Neural cell (in vitro differentiated cells): Measurements from ENCODE around the gene CGB3. TPM values are rescaled to one million over a fixed set of nuclear protein-coding genes. Genes with fewer than 3 reads are reported as not detected.

Experiments
- H2AFZ ChIP-seq: fragments of 200-600, 300-800 bp; sonication (generic), shearing (Covaris generic); 2 replicates; pipeline ENCODE4 v1.6.0; 2014; ENCODE audit warnings: low read depth, mild to moderate bottlenecking, antibody characterized with exemption, low read length, moderate library complexity
- H3F3A ChIP-seq: fragments of 200-600 bp; shearing (Covaris generic); 2 replicates; pipeline ENCODE4 v1.6.1; 2016; ENCODE audit warnings: mild to moderate bottlenecking, moderate library complexity, mixed read lengths, antibody characterized with exemption, low read length; ENCODE audit not compliant: insufficient read depth, poor library complexity, severe bottlenecking
- H3K27ac ChIP-seq: fragments of 200-600, 300-800 bp; sonication (generic), shearing (Covaris generic); 2 replicates; pipeline ENCODE4 v1.5.1; 2014; ENCODE audit warnings: mild to moderate bottlenecking, low read length, moderate library complexity
- H3K27me3 ChIP-seq: fragments of 300-800, 200-600 bp; sonication (generic), shearing (Covaris generic); 2 replicates; pipeline ENCODE4 v1.6.0; 2014; ENCODE audit warnings: mild to moderate bottlenecking, low read depth, low read length, moderate library complexity; ENCODE audit not compliant: insufficient read depth
- H3K36me3 ChIP-seq: fragments of 300-800, 200-600 bp; sonication (generic), shearing (Covaris generic); 2 replicates; pipeline ENCODE4 v1.5.1; 2014; ENCODE audit warnings: mild to moderate bottlenecking, antibody characterized with exemption, low read length, moderate library complexity; ENCODE audit not compliant: insufficient read depth
- H3K4me2 ChIP-seq: fragments of 300-800, 200-600 bp; sonication (generic), shearing (Covaris generic); 2 replicates; pipeline ENCODE4 v1.6.0; 2014; ENCODE audit warnings: mild to moderate bottlenecking, low read length
- H3K4me3 ChIP-seq: fragments of 300-800, 200-600 bp; sonication (generic), shearing (Covaris generic); 2 replicates; pipeline ENCODE4 v1.5.1; 2014; ENCODE audit warnings: mild to moderate bottlenecking, low read length, moderate library complexity
- H3K79me2 ChIP-seq: fragments of 200-600 bp; shearing (Covaris generic); replicated peaks from 2 replicates; pipeline ENCODE4 v1.6.0; 2014; ENCODE audit warnings: mild to moderate bottlenecking, low read length, moderate library complexity; ENCODE audit not compliant: insufficient read depth
- H3K9ac ChIP-seq: fragments of 300-800, 200-600 bp; sonication (generic), shearing (Covaris generic); 2 replicates; pipeline ENCODE4 v1.6.1; 2016; ENCODE audit warnings: mild to moderate bottlenecking, low read length, mixed read lengths
- H3K9me2 ChIP-seq: fragments of 200-600 bp; shearing (Covaris generic); 2 replicates; pipeline ENCODE4 v1.6.1; 2016; ENCODE audit warnings: mild to moderate bottlenecking, low read length, mixed read lengths; ENCODE audit not compliant: insufficient read depth
- H3K9me3 ChIP-seq: fragments of 200-600, 300-800 bp; sonication (generic), shearing (Covaris generic); 2 replicates; pipeline ENCODE4 v1.6.1; 2016; ENCODE audit warnings: mild to moderate bottlenecking, mixed run types, low read length, moderate library complexity, mixed read lengths
- H4K20me1 ChIP-seq: fragments of 200-600 bp; shearing (Covaris generic); 2 replicates; pipeline ENCODE4 v1.6.1; 2016; ENCODE audit warnings: mild to moderate bottlenecking, mixed run types; ENCODE audit not compliant: insufficient read depth
- EP300 ChIP-seq: fragments of 450-650 bp; conservative IDR thresholded peaks from 2 replicates; pipeline ENCODE4 v1.6.1; 2014; ENCODE audit warnings: antibody characterized with exemption, mild to moderate bottlenecking, moderate library complexity; ENCODE audit not compliant: poor library complexity, severe bottlenecking
- EZH2 ChIP-seq: fragments of 200-600, 300-800 bp; shearing (Covaris generic), sonication (generic); IDR thresholded peaks from 2 replicates; pipeline ENCODE4 v1.6.1; 2014; ENCODE audit warnings: antibody characterized with exemption, low read length, borderline replicate concordance, mild to moderate bottlenecking; ENCODE audit not compliant: insufficient read depth, poor library complexity, severe bottlenecking
- MXI1 ChIP-seq: fragments of 450-650 bp; conservative IDR thresholded peaks from 2 replicates; pipeline ENCODE4 v1.6.1; 2014; ENCODE audit warnings: antibody characterized with exemption, mild to moderate bottlenecking; ENCODE audit not compliant: poor library complexity, severe bottlenecking
- POLR2AphosphoS5 ChIP-seq: IDR thresholded peaks from 2 replicates; pipeline ENCODE4 v1.6.1; 2012
- RAD21 ChIP-seq: fragments of 450-650 bp; conservative IDR thresholded peaks from 2 replicates; pipeline ENCODE4 v1.6.1; 2014; ENCODE audit warnings: antibody characterized with exemption, mild to moderate bottlenecking, moderate library complexity
- SMC3 ChIP-seq: fragments of 450-650 bp; conservative IDR thresholded peaks from 2 replicates; pipeline ENCODE4 v1.6.1; 2014; ENCODE audit warnings: antibody characterized with exemption, mild to moderate bottlenecking, moderate library complexity; ENCODE audit not compliant: poor library complexity
- TAF1 ChIP-seq: IDR thresholded peaks from 2 replicates; pipeline ENCODE4 v1.6.1; 2012; ENCODE audit warnings: low read depth
- polyA plus RNA-seq: library from polyadenylated mRNA; depleted of rRNA; stranded (reverse); fragments of >200 nt; gene quantifications from 2 replicates; pipeline ENCODE4 v1.2.3, GENCODE V29; 2014
- TF ChIP-seq, protein P1 (sequence below): IDR thresholded peaks from 2 replicates; pipeline ENCODE4 v1.6.1; 2012; ENCODE audit warnings: borderline replicate concordance
- TF ChIP-seq, protein P2 (sequence below): fragments of 450-650 bp; IDR thresholded peaks from 2 replicates; pipeline ENCODE4 v1.5.1; 2014; ENCODE audit warnings: antibody characterized with exemption, mild to moderate bottlenecking, moderate library complexity; ENCODE audit not compliant: poor library complexity, severe bottlenecking

The CGB3 gene
- polyA plus RNA-seq, 1 donor from 2014 or later: not detected

DNA sequence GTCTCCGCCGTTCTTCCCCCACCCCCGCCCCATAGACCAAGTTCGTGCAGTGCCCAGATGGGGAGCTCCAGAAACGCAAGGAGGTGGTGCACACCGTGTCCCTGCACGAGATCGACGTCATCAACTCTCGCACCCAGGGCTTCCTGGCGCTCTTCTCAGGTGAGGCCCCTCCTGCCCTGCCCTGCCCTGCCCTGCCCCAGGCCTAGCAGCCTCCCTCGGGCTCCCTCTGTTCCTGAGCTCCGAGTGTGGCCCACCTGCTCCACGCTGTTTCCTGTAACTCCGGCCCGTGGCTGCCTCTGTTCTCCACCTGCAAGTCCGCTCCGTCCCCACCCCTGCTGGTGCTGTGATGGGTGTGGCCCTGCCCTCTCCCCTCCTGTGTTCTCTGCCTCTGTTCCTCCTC lies 13.7 kb downstream of the CGB3 start:
- Histone ChIP-seq H4K20me1 (no peaks in the 10 kb centered on the region), H3K9ac (no peak overlapping the region), H3K36me3 (no peaks in the 10 kb centered on the region), H3K9me3 (no peaks in the 10 kb centered on the region), H3K4me3 (no peak overlapping the region), H3K9me2 (no peaks in the 10 kb centered on the region), H2AFZ (no peak overlapping the region), H3F3A (no peaks in the 10 kb centered on the region), H3K27ac (no peak overlapping the region), H3K4me2 (no peak overlapping the region), H3K27me3 (no peaks in the 10 kb centered on the region), H3K79me2 (no peaks in the 10 kb centered on the region)
- TF ChIP-seq, protein P1, sequence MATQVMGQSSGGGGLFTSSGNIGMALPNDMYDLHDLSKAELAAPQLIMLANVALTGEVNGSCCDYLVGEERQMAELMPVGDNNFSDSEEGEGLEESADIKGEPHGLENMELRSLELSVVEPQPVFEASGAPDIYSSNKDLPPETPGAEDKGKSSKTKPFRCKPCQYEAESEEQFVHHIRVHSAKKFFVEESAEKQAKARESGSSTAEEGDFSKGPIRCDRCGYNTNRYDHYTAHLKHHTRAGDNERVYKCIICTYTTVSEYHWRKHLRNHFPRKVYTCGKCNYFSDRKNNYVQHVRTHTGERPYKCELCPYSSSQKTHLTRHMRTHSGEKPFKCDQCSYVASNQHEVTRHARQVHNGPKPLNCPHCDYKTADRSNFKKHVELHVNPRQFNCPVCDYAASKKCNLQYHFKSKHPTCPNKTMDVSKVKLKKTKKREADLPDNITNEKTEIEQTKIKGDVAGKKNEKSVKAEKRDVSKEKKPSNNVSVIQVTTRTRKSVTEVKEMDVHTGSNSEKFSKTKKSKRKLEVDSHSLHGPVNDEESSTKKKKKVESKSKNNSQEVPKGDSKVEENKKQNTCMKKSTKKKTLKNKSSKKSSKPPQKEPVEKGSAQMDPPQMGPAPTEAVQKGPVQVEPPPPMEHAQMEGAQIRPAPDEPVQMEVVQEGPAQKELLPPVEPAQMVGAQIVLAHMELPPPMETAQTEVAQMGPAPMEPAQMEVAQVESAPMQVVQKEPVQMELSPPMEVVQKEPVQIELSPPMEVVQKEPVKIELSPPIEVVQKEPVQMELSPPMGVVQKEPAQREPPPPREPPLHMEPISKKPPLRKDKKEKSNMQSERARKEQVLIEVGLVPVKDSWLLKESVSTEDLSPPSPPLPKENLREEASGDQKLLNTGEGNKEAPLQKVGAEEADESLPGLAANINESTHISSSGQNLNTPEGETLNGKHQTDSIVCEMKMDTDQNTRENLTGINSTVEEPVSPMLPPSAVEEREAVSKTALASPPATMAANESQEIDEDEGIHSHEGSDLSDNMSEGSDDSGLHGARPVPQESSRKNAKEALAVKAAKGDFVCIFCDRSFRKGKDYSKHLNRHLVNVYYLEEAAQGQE: no peak
- TF ChIP-seq POLR2AphosphoS5 (no peak), TAF1 (no peak), EP300 (no peak), MXI1 (no peak), SMC3 (no peak), RAD21 (no peak), EZH2 (no peak)
- TF ChIP-seq, protein P2, sequence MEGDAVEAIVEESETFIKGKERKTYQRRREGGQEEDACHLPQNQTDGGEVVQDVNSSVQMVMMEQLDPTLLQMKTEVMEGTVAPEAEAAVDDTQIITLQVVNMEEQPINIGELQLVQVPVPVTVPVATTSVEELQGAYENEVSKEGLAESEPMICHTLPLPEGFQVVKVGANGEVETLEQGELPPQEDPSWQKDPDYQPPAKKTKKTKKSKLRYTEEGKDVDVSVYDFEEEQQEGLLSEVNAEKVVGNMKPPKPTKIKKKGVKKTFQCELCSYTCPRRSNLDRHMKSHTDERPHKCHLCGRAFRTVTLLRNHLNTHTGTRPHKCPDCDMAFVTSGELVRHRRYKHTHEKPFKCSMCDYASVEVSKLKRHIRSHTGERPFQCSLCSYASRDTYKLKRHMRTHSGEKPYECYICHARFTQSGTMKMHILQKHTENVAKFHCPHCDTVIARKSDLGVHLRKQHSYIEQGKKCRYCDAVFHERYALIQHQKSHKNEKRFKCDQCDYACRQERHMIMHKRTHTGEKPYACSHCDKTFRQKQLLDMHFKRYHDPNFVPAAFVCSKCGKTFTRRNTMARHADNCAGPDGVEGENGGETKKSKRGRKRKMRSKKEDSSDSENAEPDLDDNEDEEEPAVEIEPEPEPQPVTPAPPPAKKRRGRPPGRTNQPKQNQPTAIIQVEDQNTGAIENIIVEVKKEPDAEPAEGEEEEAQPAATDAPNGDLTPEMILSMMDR: no peak

DNA sequence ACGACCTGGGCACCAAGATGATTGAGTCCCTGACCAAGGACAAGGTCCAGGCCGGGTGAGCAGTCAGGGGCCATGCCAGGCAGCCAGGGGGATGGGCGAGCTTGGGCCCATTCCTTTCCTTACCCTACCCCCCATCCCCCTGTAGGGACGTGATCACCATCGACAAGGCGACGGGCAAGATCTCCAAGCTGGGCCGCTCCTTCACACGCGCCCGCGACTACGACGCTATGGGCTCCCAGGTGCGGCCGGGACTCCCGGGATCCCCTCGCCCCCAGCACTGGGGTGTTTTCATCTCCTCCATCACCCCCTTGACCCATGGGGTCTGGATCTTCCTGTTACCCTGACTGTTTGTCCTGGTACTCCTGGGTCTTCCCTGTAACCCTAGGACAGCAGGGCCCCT lies 14.3 kb downstream of the CGB3 start:
- Histone ChIP-seq H3K79me2 (no peaks in the 10 kb centered on the region), H3F3A (no peaks in the 10 kb centered on the region), H3K27me3 (no peaks in the 10 kb centered on the region), H3K9me2 (no peaks in the 10 kb centered on the region), H4K20me1 (no peaks in the 10 kb centered on the region), H3K27ac (no peak overlapping the region), H3K36me3 (no peaks in the 10 kb centered on the region), H3K9me3 (no peaks in the 10 kb centered on the region), H2AFZ (no peak overlapping the region), H3K4me3 (no peak overlapping the region), H3K4me2 (no peak overlapping the region), H3K9ac (no peak overlapping the region)
- TF ChIP-seq EZH2 (no peak), POLR2AphosphoS5 (no peak), EP300 (no peak), SMC3 (no peak), RAD21 (no peak), TAF1 (no peak), MXI1 (no peak)
- TF ChIP-seq, protein P1: no peak
- TF ChIP-seq, protein P2: no peak
